K562 (cell line): ENCODE results near the gene GLTPD2. TPM values are rescaled to one million over a fixed set of nuclear protein-coding genes. Genes with fewer than 3 reads are reported as not detected.

Experiments
- ATAC-seq: fragments of 200-7000 bp; cut with Tn5 transposase; 3 replicates; pipeline ENCODE4 v1.9.1; 2020; ENCODE audit warnings: moderate library complexity
- BruUV-seq: library from RNA; stranded (reverse); fragments of 400-500 nt; replicated peaks from 2 replicates; lab custom pipeline; 2021; lab: Mats Ljungman, UMichigan
- CTCF ChIA-PET: fragments of 300-600 bp; formaldehyde crosslinking; extraction: SDS; loops from one replicate; lab custom pipeline; 2021; ENCODE audit warnings: low intra/inter-chr PET ratio; lab: Yijun Ruan, JAX
- POLR2A ChIA-PET: fragments of 300-600, 350-650 bp; sonication (Branson Sonifier 250); formaldehyde crosslinking; extraction: SDS; loops from one replicate; lab custom pipeline; 2021; ENCODE audit warnings: antibody characterized with exemption, inconsistent platforms; lab: Yijun Ruan, JAX
- DNase-seq, 4 experiments: peaks; one replicate each; pipeline versions ENCODE4 v3.0.0 to v3.0.0-alpha.2; 2011 to 2018; ENCODE audit warnings: low spot score in 3 of 4, mixed read lengths in 3 of 4; ENCODE audit errors: extremely low read depth in 1 of 4
- FAIRE-seq: peaks from 2 replicates; lab custom pipeline; 2011; peaks lifted over from hg19 to GRCh38; lab: Jason Lieb, UNC
- H2AFZ ChIP-seq: 2 replicates; pipeline ENCODE4 v1.6.0; 2011; ENCODE audit warnings: low read depth, low read length, control low read depth, inconsistent platforms
- H3K27ac ChIP-seq: fragments of 200-600 bp; 3 replicates; pipeline ENCODE4 v1.8.0; 2011; ENCODE audit warnings: low read depth, mild to moderate bottlenecking, control low read depth, inconsistent platforms, low read length, moderate library complexity, mixed read lengths; ENCODE audit errors: extremely low read depth
- H3K27me3 ChIP-seq, 2 experiments: fragments of 300-600 bp in 1 of 2; 2 replicates in 1 of 2; 3 replicates in 1 of 2; pipeline versions ENCODE4 v1.6.0 to v1.8.0; 2011; ENCODE audit warnings: inconsistent platforms in 2 of 2, low read length in 2 of 2, mild to moderate bottlenecking in 1 of 2, mixed read lengths in 1 of 2, moderate library complexity in 1 of 2; ENCODE audit not compliant: control insufficient read depth in 2 of 2, insufficient read depth in 2 of 2
- H3K36me3 ChIP-seq: fragments of 300-600 bp; 3 replicates; pipeline ENCODE4 v1.8.0; 2011; ENCODE audit warnings: mild to moderate bottlenecking, low read length, inconsistent platforms; ENCODE audit not compliant: control insufficient read depth, insufficient read depth
- H3K4me1 ChIP-seq, 2 experiments: fragments of 200-600 bp in 1 of 2; replicated peaks in 1 of 2; 2 replicates in 1 of 2; 3 replicates in 1 of 2; pipeline versions ENCODE4 v1.5.1 to v1.8.0; 2011; ENCODE audit warnings: inconsistent platforms in 2 of 2, low read length in 2 of 2, mild to moderate bottlenecking in 1 of 2, mixed read lengths in 1 of 2, moderate library complexity in 1 of 2; ENCODE audit not compliant: control insufficient read depth in 2 of 2, insufficient read depth in 2 of 2
- H3K4me2 ChIP-seq: 2 replicates; pipeline ENCODE4 v1.6.1; 2011; ENCODE audit warnings: low read length, control low read depth, inconsistent platforms, mixed read lengths; ENCODE audit not compliant: insufficient read depth
- H3K4me3 ChIP-seq: fragments of 200-600 bp; sonication (generic), shearing (Covaris generic); 2 replicates; pipeline ENCODE4 v1.5.1; 2016; ENCODE audit warnings: control low read depth, inconsistent platforms
- H3K79me2 ChIP-seq: fragments of 200-600 bp; 3 replicates; pipeline ENCODE4 v1.8.0; 2011; ENCODE audit warnings: low read length, inconsistent platforms; ENCODE audit not compliant: control insufficient read depth, insufficient read depth
- H3K9ac ChIP-seq, 2 experiments: 2 replicates each; pipeline versions ENCODE4 v1.6.0 to v1.6.1; 2011; ENCODE audit warnings: low read depth in 2 of 2, low read length in 2 of 2, control low read depth in 1 of 2, inconsistent platforms in 1 of 2, mild to moderate bottlenecking in 1 of 2, mixed read lengths in 1 of 2; ENCODE audit not compliant: insufficient read depth in 1 of 2
- H3K9me1 ChIP-seq: one replicate; pipeline ENCODE4 v1.6.0; 2011; ENCODE audit warnings: inconsistent platforms, mild to moderate bottlenecking, low read length, moderate library complexity; ENCODE audit not compliant: control insufficient read depth, insufficient read depth
- H3K9me3 ChIP-seq: replicated peaks from 2 replicates; pipeline ENCODE4 v1.5.1; 2011; ENCODE audit warnings: low read depth, low read length, inconsistent platforms; ENCODE audit not compliant: control insufficient read depth, insufficient read depth
- H4K20me1 ChIP-seq: replicated peaks from 2 replicates; pipeline ENCODE4 v1.6.1; 2011; ENCODE audit warnings: low read length, inconsistent platforms, mixed read lengths; ENCODE audit not compliant: control insufficient read depth, insufficient read depth
- ATF2 ChIP-seq: sonication (generic); formaldehyde crosslinking; IDR thresholded peaks from 2 replicates; pipeline ENCODE4 v1.8.1; 2022; ENCODE audit warnings: missing genetic modification reagents
- DIDO1 ChIP-seq: fragments of 450-650 bp; IDR thresholded peaks from 2 replicates; pipeline ENCODE4 v1.6.1; 2016; ENCODE audit warnings: low read depth, missing biosample characterization, missing genetic modification characterization
- ETS1 ChIP-seq: conservative IDR thresholded peaks from 2 replicates; pipeline ENCODE4 v1.6.1; 2011; ENCODE audit warnings: low read depth, mild to moderate bottlenecking, low read length; ENCODE audit not compliant: control insufficient read depth
- JUND ChIP-seq, 2 experiments: IDR thresholded peaks; 2 replicates in 1 of 2; 3 replicates in 1 of 2; pipeline ENCODE4 v1.6.1; 2011; ENCODE audit warnings: borderline replicate concordance in 2 of 2, low read depth in 2 of 2, low read length in 2 of 2, improper control_type of control experiment in 1 of 2, missing biosample characterization in 1 of 2, missing genetic modification characterization in 1 of 2, missing genetic modification reagents in 1 of 2
- ZNF707 ChIP-seq: fragments of 250-450 bp; sonication (Bioruptor Pico); conservative IDR thresholded peaks from 2 replicates; pipeline ENCODE4 v1.8.0; 2022; ENCODE audit warnings: inconsistent platforms, mild to moderate bottlenecking, moderate library complexity
- WGBS: fragments of 100-300 bp; shearing (Covaris generic); methylation state at CpG from one replicate; pipeline ENCODE4 v1.1.6; 2016; ENCODE audit warnings: low coverage, mixed read lengths; ENCODE audit not compliant: insufficient coverage; ENCODE audit errors: missing lambda C conversion rate; 5-methylcytosine and 5-hydroxymethylcytosine counted together
- in situ Hi-C: fragments of 300-500 bp; cut with MboI; formaldehyde crosslinking; loops from 4 replicates; pipeline ENCODE4 v1.15.0; 2018; ENCODE audit warnings: inconsistent platforms, mixed read lengths
- intact Hi-C: fragments of 100-400 bp; cut with micrococcal nuclease; formaldehyde crosslinking; loops from 2 replicates; pipeline ENCODE4 v1.14.2; 2022
- polyA plus RNA-seq, 8 experiments: library from polyadenylated mRNA; depleted of rRNA in 4 of 8; stranded (reverse) in 5 of 8; unstranded in 3 of 8; fragments of >200 nt; fragmentation: Nextera tagmentation in 2 of 8; fragmentation: Illumina TruSeq in 1 of 8; extraction: Ambion mirVana in 2 of 8; extraction: Trizol in 1 of 8; gene quantifications; 2 replicates each; pipeline versions ENCODE4 v1.2.1 to v1.2.3, GENCODE V29; 2011 to 2014; ENCODE audit warnings: inconsistent platforms in 1 of 8, missing spikeins in 1 of 8
- total RNA-seq, 7 experiments: library from RNA; depleted of rRNA in 6 of 7; stranded (reverse); fragments of >200 nt in 6 of 7; fragmentation: Illumina TruSeq in 2 of 7; extraction: Trizol in 2 of 7; gene quantifications; 2 replicates each; pipeline versions ENCODE4 v1.2.1 to v1.2.3, GENCODE V29; 2011 to 2021; ENCODE audit warnings: low replicate concordance in 1 of 7

The GLTPD2 gene
- total and polyA plus RNA-seq, 9 of the 15 experiments (the other 6 are each of a cell fraction or from before 2014, with no cell fraction given), result not detected

- ATAC-seq, result no peak
- Histone ChIP-seq H3K4me3 (no peak overlapping the region), H3K27me3 (peaks cover 15 to 50% of the 10 kb centered on the region in 2 experiments), H3K9ac (no peak overlapping the region; a peak in 1 of 4 replicates), H4K20me1 (no peaks in the 10 kb centered on the region), H3K4me2 (no peak overlapping the region), H2AFZ (no peak overlapping the region), H3K27ac (no peak overlapping the region), H3K36me3 (no peaks in the 10 kb centered on the region), H3K4me1 (peaks cover 0 to 25% of the 10 kb centered on the region in 2 experiments; a peak in 2 of 5 replicates), H3K9me3 (no peaks in the 10 kb centered on the region), H3K79me2 (no peaks in the 10 kb centered on the region), H3K9me1 (no peaks in the 10 kb centered on the region)
- WGBS, result 60% methylated on average over 1 of the region's 8 CpGs
- ChIA-PET POLR2A (interaction anchor here (0.5 to 0.6 kb wide), 2 partner anchors 46 to 171 kb away, joined by 3 to 5 read pairs; no protein-coding TSS in a partner anchor), CTCF (no interaction called here)
- intact Hi-C loops (no loop called here), in situ Hi-C loops (no loop called here)
- DNase-seq, result no peak
- FAIRE-seq, result no peak
- BruUV-seq, result no TSS peak
- TF ChIP-seq ATF2 (CRISPR knock-in tag) (no peak), DIDO1 (no peak), ETS1 (no peak), JUND (IDR thresholded peaks at IDR 0.05; ENCODE audit: borderline replicate concordance, low read depth, low read length) (no peak), JUND (tag; IDR thresholded peaks at IDR 0.05; ENCODE audit: borderline replicate concordance, low read depth, low read length) (no peak), ZNF707 (CRISPR knock-in tag) (no peak)
These were observed 45.5 kb upstream of the GLTPD2 start for GRCh38 chr17:4743216-4743615.
